ENCODE data around the gene ANKRD61.
"Not testable (repeated sequence)": the region's sequence is repeated elsewhere in the genome, so short reads cannot be mapped to it uniquely, and the experiment has no call there.

GRCh38 chr7:6007835-6008590 lies 23.2 kb upstream of the ANKRD61 start:
- TF ChIP-seq, protein P1, sequence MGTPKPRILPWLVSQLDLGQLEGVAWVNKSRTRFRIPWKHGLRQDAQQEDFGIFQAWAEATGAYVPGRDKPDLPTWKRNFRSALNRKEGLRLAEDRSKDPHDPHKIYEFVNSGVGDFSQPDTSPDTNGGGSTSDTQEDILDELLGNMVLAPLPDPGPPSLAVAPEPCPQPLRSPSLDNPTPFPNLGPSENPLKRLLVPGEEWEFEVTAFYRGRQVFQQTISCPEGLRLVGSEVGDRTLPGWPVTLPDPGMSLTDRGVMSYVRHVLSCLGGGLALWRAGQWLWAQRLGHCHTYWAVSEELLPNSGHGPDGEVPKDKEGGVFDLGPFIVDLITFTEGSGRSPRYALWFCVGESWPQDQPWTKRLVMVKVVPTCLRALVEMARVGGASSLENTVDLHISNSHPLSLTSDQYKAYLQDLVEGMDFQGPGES (IDR thresholded peaks at IDR 0.05; ENCODE audit: low read depth, low read length) = not testable (repeated sequence)
- not testable (repeated sequence) for TF ChIP-seq POLR2AphosphoS5 (IDR thresholded peaks at IDR 0.05; ENCODE audit: low read depth, low read length); MXI1 (IDR thresholded peaks at IDR 0.05; ENCODE audit: low read depth, low read length); RCOR1 (IDR thresholded peaks at IDR 0.05; ENCODE audit: low read length); REST (IDR thresholded peaks at IDR 0.05; ENCODE audit: low read depth, low read length); ZBTB33 (IDR thresholded peaks at IDR 0.05; ENCODE audit: borderline replicate concordance, low read depth); RAD21 (IDR thresholded peaks at IDR 0.05; ENCODE audit: low read length); PBX3 (IDR thresholded peaks at IDR 0.05)
- TF ChIP-seq, protein P2, sequence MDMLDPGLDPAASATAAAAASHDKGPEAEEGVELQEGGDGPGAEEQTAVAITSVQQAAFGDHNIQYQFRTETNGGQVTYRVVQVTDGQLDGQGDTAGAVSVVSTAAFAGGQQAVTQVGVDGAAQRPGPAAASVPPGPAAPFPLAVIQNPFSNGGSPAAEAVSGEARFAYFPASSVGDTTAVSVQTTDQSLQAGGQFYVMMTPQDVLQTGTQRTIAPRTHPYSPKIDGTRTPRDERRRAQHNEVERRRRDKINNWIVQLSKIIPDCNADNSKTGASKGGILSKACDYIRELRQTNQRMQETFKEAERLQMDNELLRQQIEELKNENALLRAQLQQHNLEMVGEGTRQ (IDR thresholded peaks at IDR 0.05; ENCODE audit: borderline replicate concordance, low read depth, low read length) = not testable (repeated sequence)
